A549 treated with dexamethasone at 1 μM for 4 hours (cell line): ENCODE measurements around the gene BCL2. TPM values are rescaled to one million over a fixed set of nuclear protein-coding genes. Genes with fewer than 3 reads are reported as not detected.

ENCODE experiments used
- total RNA-seq: library from RNA; stranded (reverse); fragments of 200-300 nt; extraction: Qiagen RNA extraction; gene quantifications from 5 replicates; pipeline ENCODE4 v1.2.3, GENCODE V29; 2022

BCL2 gene
- total RNA-seq: 0.51 to 0.68 TPM (median 0.64 TPM) in 5 replicates

DNA sequence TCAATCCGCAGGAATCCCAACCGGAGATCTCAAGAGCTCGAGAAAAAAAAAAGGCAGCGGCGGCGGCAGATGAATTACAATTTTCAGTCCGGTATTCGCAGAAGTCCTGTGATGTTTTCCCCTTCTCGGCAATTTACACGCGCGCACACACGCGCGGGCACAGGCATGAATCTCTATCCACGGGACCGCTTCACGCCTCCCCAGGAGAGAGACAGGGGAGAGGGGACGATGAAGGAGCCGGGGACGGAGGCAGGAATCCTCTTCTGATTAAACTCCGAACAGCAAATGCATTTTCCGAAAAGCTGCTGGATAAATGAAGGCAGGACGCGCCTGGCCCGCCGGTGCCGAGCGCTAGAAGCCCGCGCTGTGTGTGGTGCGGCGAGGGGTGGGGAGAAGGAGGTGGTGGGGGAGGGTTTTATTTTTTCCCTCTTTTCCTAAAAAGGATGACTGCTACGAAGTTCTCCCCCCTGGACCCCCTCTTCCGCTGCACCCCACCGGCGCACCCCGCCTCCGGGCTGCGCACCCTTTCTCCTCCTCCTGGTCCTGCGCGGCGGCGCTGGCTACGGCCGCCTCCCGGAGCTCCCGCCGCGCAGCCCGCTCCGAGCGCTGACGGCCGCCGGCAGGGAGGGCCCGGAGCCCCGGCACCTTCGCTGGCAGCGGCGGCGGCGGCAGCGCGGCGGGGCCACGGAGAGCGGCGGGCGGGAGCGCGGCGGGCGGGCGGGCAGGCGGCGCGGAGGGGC lies at the start of gene BCL2:
Gene BCL2, minus strand, starts transcription at position 387 of the 740 bp plus-strand sequence.

DNA sequence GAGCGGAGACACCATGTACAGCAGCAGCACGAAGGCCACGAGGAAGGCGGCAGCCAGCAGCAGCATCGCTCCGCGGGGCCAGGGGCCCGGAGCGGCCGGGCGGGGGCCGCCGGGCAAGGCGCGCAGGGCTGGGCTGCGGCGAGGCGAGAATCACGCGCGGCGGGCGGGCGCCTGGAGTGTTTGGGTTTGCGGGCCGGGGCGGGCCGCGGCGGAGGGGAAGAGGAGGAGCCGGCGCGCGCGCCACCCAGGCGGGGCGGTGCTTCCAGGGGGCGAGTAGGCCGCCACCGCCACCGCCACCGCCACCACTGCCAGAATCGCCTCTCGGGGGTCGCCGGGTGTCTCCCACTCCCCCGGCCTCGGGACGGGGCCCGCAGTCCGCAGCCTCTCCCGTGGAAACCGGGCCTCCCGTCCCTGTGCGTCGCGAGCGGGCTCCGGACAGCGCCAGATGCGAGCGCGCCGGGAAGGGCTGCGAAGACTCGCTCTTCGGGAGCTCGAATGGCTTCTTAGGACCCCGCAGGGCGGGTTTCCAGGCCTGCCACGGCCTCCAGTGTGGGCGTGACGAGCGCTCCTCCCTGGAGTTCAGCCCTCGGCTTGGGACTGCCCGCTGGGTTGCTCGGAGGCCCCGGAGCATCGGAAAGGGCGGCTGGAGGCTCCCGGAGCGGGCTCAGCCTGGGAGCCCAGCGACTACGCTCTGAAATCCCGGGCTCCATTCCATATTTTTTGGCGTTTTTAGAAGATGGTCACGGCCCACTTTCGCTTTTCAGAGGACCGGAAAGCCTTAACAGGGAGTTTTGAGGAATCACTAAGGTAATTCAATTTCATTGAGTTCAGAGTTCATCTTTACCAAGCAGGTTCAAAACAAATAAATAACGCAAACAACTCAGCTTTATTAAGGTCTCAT lies 47.7 kb upstream of the BCL2 start, which contains the start of gene KDSR:
Gene KDSR, minus strand, starts transcription at position 154 of the 901 bp plus-strand sequence. Its CDS starts 88 bp downstream, at position 66.

Other genes starting within 250 kb of the BCL2 start
- 33.7 to 40.7 TPM (median 36.4 TPM) in 5 replicates for gene KDSR, start 47.4 kb upstream of the BCL2 start, total RNA-seq
- 20.1 to 24.9 TPM (median 21.0 TPM) in 5 replicates for gene VPS4B, start 102.7 kb upstream of the BCL2 start, total RNA-seq
- gene SERPINB5, start 157.2 kb upstream of the BCL2 start, total RNA-seq: 0.05 to 0.30 TPM (median 0.09 TPM) in 5 replicates
- not detected in 5 replicates for gene SERPINB12, start 222.6 kb upstream of the BCL2 start, total RNA-seq